T-helper 2 cell treated with Interferon-gamma antibody and Interleukin-4, amounts not matched to agents 5 μg/mL and 100 μg/mL, for 36 hours (primary cell): ENCODE data around the gene SCEL.
"Not testable (repeated sequence)": the region's sequence is repeated elsewhere in the genome, so short reads cannot be mapped to it uniquely, and the experiment has no call there.

Experiments used
- DNase-seq: peaks from one replicate; pipeline ENCODE4 v3.0.0; 2021; ENCODE audit warnings: low spot score
- H3K27ac Mint-ChIP-seq: one replicate; pipeline ENCODE4 v1.8.0; 2021; ENCODE audit warnings: mild to moderate bottlenecking, mixed read lengths
- H3K27me3 Mint-ChIP-seq: one replicate; pipeline ENCODE4 v1.8.0; 2021; ENCODE audit warnings: low read depth, mixed read lengths
- H3K36me3 Mint-ChIP-seq: one replicate; pipeline ENCODE4 v1.8.0; 2021; ENCODE audit warnings: low read depth, mixed read lengths
- H3K4me1 Mint-ChIP-seq: one replicate; pipeline ENCODE4 v1.8.0; 2021; ENCODE audit warnings: low read depth, mixed read lengths
- H3K4me3 Mint-ChIP-seq: one replicate; pipeline ENCODE4 v1.8.0; 2022; ENCODE audit warnings: mild to moderate bottlenecking, moderate library complexity, mixed read lengths
- H3K9me3 Mint-ChIP-seq: one replicate; pipeline ENCODE4 v1.8.0; 2021; ENCODE audit warnings: mixed read lengths

Gene SCEL

GRCh38 chr13:77619655-77620054 is 84.1 kb downstream of the SCEL start:
- DNase-seq: no peak
- Mint-ChIP-seq H3K27ac (no peak overlapping the region), H3K36me3 (no peaks in the 10 kb centered on the region), H3K27me3 (peaks cover 18% of the 10 kb centered on the region), H3K9me3 (no peaks in the 10 kb centered on the region), H3K4me3 (no peak overlapping the region), H3K4me1 (no peaks in the 10 kb centered on the region)

DNA sequence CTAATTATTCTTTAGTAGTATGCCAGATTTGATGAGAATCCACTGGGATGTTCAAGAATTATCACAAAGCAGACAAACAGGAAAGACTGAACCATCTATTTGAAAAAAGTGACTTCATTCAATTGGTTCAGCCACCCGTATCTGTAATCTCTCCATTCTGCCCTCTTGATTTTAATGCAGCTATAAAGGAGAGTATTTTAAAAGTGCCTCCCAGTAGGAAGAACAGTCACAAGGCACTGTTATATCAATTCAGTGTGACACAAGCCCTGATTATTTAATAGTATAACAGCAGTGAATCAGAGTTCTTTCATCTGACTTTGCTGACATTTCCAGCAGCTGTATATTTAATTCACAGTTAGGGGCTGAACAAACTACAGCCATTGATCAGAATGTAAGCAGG is 84.6 kb downstream of the SCEL start:
- Mint-ChIP-seq H3K36me3 (no peaks in the 10 kb centered on the region), H3K4me1 (no peaks in the 10 kb centered on the region), H3K27me3 (peaks cover 16% of the 10 kb centered on the region), H3K27ac (no peak overlapping the region), H3K4me3 (no peak overlapping the region), H3K9me3 (no peaks in the 10 kb centered on the region)
- no peak for DNase-seq

DNA sequence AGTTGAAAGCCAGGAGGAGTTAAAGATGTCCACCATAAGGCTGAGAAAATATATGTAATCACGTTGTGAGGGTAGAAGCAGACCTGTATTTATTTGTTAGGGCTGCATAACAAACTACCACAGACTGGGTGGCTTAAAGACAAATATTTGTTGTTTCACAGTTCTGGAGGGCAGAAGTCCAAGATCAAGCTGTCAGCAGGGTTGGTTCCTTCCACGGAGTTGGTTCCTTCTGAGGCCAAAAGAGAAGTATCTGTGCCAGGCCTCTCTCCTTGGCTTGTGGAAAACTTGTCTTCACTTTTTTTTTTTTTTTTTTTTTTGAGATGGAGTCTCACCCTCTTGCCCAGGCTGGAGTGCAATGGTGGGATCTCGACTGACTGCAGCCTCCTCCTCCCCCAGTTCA is 88.3 kb downstream of the SCEL start:
- H3K4me1 Mint-ChIP-seq: no peaks in the 10 kb centered on the region
- peaks cover 12% of the 10 kb centered on the region for H3K27me3 Mint-ChIP-seq
- DNase-seq: no peak
- no peaks in the 10 kb centered on the region for H3K9me3 Mint-ChIP-seq
- no peak overlapping the region for H3K4me3 Mint-ChIP-seq
- no peak overlapping the region for H3K27ac Mint-ChIP-seq
- no peaks in the 10 kb centered on the region for H3K36me3 Mint-ChIP-seq

- H3K9me3 Mint-ChIP-seq: no peaks in the 10 kb centered on the region
- no peak overlapping the region for H3K27ac Mint-ChIP-seq
- H3K27me3 Mint-ChIP-seq: peaks cover 5% of the 10 kb centered on the region
- H3K4me3 Mint-ChIP-seq: no peak overlapping the region
- H3K4me1 Mint-ChIP-seq: no peaks in the 10 kb centered on the region
- H3K36me3 Mint-ChIP-seq: no peaks in the 10 kb centered on the region
- no peak for DNase-seq
These were observed 92.7 kb downstream of the SCEL start for GRCh38 chr13:77628170-77628569.

DNA sequence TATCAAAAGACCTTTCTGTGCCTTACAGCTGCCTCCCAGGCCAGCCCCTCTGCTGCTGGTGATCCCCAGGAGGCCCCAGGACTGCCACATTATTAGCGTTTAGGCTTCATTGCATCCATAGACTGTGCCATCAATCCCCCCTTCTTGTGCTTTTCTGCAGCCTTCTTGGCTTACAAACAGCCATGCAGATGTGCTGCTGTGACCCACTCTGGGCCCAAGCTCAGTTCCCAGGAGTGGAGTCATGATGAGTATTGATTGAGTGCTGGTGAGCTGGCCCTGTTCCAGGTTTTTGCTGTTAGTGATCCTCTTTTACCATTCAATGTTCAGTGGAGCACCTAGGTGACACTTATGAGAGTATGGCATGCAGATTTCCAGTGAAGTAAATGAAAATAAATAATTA is 102.1 kb downstream of the SCEL start:
- Mint-ChIP-seq H3K4me3 (no peak overlapping the region), H3K9me3 (no peaks in the 10 kb centered on the region), H3K27me3 (no peaks in the 10 kb centered on the region), H3K4me1 (no peaks in the 10 kb centered on the region), H3K27ac (no peak overlapping the region), H3K36me3 (no peaks in the 10 kb centered on the region)
- DNase-seq: no peak

- DNase-seq: no peak
- H3K36me3 Mint-ChIP-seq: no peaks in the 10 kb centered on the region
- no peak overlapping the region for H3K4me3 Mint-ChIP-seq
- no peaks in the 10 kb centered on the region for H3K4me1 Mint-ChIP-seq
- no peak overlapping the region for H3K27ac Mint-ChIP-seq
- no peaks in the 10 kb centered on the region for H3K27me3 Mint-ChIP-seq
- H3K9me3 Mint-ChIP-seq: no peaks in the 10 kb centered on the region
These were observed 114.9 kb downstream of the SCEL start for GRCh38 chr13:77650409-77650808.

DNA sequence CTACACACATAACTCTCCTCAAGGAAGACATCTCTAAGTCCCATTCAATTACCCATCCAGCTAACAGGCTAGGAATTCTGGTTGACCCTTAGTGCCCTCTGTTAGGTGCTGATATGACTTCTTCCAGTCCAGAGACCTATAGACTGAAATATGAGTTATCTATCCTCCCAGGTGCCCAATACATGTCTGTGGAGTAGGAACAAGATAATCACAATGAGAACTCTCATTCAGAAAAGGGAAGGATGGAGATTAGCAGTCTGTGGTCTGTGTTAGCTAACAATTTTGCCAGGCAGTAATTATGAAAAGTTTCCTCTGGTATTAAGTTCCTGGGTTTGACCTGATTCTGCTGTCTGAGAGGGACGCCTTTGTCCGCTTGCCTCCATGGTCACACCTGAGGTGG is 117.8 kb downstream of the SCEL start:
- Mint-ChIP-seq H3K27ac (no peak overlapping the region), H3K9me3 (no peaks in the 10 kb centered on the region), H3K36me3 (no peaks in the 10 kb centered on the region), H3K27me3 (peaks cover 2% of the 10 kb centered on the region), H3K4me1 (no peaks in the 10 kb centered on the region), H3K4me3 (no peak overlapping the region)
- DNase-seq: no peak

DNA sequence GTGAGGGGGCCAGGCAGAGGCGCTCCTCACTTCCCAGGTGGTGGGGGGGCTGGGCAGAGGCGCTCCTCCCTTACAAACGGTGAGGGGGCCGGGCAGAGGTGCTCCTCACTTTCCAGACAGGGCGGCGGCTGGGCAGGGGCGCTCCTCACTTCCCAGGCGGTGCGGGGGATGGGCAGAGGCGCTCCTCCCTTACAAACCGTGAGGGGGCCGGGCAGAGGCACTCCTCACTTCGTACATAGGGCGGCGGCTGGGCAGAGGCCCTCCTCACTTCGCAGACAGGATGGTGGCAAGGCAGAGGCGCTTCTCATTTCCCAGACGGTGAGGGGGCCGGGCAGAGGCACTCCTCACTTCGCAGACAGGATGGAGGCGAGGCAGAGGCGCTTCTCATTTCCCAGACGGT is 124.5 kb downstream of the SCEL start:
- not testable (repeated sequence) for H3K4me1 Mint-ChIP-seq, H3K36me3 Mint-ChIP-seq, H3K27me3 Mint-ChIP-seq, H3K27ac Mint-ChIP-seq, H3K4me3 Mint-ChIP-seq, H3K9me3 Mint-ChIP-seq, DNase-seq

DNA sequence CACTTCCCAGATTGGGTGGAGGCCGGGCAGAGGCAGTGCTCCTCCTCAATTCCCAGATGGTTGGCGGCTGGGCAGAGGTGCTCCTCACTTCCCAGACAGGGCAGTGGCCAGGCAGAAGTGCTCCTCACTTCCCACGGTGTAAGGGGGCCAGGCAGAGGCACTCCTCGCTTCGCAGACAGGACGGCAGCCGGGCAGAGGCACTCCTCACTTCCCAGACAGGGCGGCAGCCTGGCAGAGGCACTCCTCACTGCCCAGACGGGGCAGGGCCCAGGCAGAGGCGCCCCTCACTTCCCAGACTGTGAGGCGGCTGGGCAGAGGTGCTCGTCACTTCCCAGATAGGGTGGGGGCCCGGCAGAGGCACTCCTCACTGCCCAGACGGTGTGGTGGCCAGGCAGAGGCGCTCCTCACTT is 125.3 kb downstream of the SCEL start:
- no peak overlapping the region for H3K4me3 Mint-ChIP-seq
- no peaks in the 10 kb centered on the region for H3K27me3 Mint-ChIP-seq
- no peak overlapping the region for H3K27ac Mint-ChIP-seq
- H3K9me3 Mint-ChIP-seq: no peaks in the 10 kb centered on the region
- no peaks in the 10 kb centered on the region for H3K36me3 Mint-ChIP-seq
- DNase-seq: no peak
- no peaks in the 10 kb centered on the region for H3K4me1 Mint-ChIP-seq

GRCh38 chr13:77662301-77662700 is 126.8 kb downstream of the SCEL start:
- H3K4me1 Mint-ChIP-seq, H3K27me3 Mint-ChIP-seq, H3K4me3 Mint-ChIP-seq, DNase-seq, H3K27ac Mint-ChIP-seq, H3K36me3 Mint-ChIP-seq, H3K9me3 Mint-ChIP-seq: not testable (repeated sequence)

- not testable (repeated sequence) for H3K9me3 Mint-ChIP-seq, DNase-seq, H3K4me1 Mint-ChIP-seq, H3K36me3 Mint-ChIP-seq, H3K27ac Mint-ChIP-seq, H3K27me3 Mint-ChIP-seq, H3K4me3 Mint-ChIP-seq
These were observed 127.3 kb downstream of the SCEL start for GRCh38 chr13:77662831-77663230.

DNA sequence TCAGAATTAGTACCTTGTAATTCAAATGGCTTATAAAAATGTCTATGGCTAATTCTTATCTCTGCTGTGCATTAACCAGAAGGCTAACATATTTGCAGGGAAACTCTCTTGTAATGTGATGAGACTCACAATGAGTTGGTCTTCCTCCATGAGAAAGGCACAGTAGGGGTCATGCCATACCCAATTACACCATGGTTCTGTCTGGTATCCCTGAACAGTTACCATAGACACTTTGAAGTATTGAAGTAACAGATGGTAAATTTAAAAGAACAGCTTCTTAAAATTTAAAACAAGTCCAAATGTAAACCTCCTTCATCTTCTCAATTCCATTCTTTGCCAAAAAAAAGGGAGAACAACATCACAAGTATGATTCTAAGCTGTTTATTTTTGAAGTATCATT is 139.3 kb downstream of the SCEL start:
- H3K9me3 Mint-ChIP-seq: no peaks in the 10 kb centered on the region
- H3K4me3 Mint-ChIP-seq: no peak overlapping the region
- DNase-seq: no peak
- peaks cover 6% of the 10 kb centered on the region for H3K4me1 Mint-ChIP-seq
- peaks cover 22% of the 10 kb centered on the region for H3K27me3 Mint-ChIP-seq
- no peaks in the 10 kb centered on the region for H3K36me3 Mint-ChIP-seq
- H3K27ac Mint-ChIP-seq: no peak overlapping the region

GRCh38 chr13:77678691-77679235 is 143.3 kb downstream of the SCEL start:
- Mint-ChIP-seq H3K9me3 (no peaks in the 10 kb centered on the region), H3K27ac (no peak overlapping the region), H3K4me3 (no peak overlapping the region), H3K27me3 (peaks cover 20% of the 10 kb centered on the region), H3K36me3 (no peaks in the 10 kb centered on the region), H3K4me1 (no peaks in the 10 kb centered on the region)
- DNase-seq: no peak

GRCh38 chr13:77687799-77688198 is 152.3 kb downstream of the SCEL start:
- no peaks in the 10 kb centered on the region for H3K9me3 Mint-ChIP-seq
- H3K36me3 Mint-ChIP-seq: no peaks in the 10 kb centered on the region
- no peak overlapping the region for H3K4me3 Mint-ChIP-seq
- no peak for DNase-seq
- no peaks in the 10 kb centered on the region for H3K4me1 Mint-ChIP-seq
- no peak overlapping the region for H3K27ac Mint-ChIP-seq
- H3K27me3 Mint-ChIP-seq: peaks cover 31% of the 10 kb centered on the region

DNA sequence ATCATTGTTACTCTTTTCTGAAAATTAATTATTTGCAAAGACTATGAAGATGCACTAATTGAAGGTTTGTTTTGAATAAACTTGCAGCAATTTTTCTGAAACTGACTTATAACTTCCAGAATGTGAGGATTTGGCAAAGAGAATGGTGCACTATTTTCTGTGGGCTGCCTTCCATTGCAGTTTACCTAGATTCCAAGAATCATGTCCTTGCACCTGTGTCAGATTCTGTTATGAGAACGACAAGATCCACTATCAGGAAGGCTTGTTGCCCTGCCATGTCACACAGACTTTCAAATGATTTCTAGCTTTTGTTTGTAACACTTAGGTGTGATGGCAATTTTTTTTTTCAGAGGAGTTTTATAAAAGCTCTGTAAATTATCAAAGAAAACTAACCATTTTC is 156.4 kb downstream of the SCEL start:
- H3K9me3 Mint-ChIP-seq: no peaks in the 10 kb centered on the region
- H3K36me3 Mint-ChIP-seq: no peaks in the 10 kb centered on the region
- H3K27ac Mint-ChIP-seq: no peak overlapping the region
- H3K27me3 Mint-ChIP-seq: peaks cover 56% of the 10 kb centered on the region
- no peak overlapping the region for H3K4me3 Mint-ChIP-seq
- H3K4me1 Mint-ChIP-seq: peaks cover 18% of the 10 kb centered on the region
- no peak for DNase-seq
